Activated CD8-positive, alpha-beta T cell treated with anti-CD3 and anti-CD28 coated beads, Interleukin-2, amount 10 ng/mL, durations not matched to agents 7 days and 5 days (primary cell): ENCODE results near the gene GPR42. TPM values are rescaled to one million over a fixed set of nuclear protein-coding genes. Genes with fewer than 3 reads are reported as not detected.
"Not testable (repeated sequence)": the region's sequence is repeated elsewhere in the genome, so short reads cannot be mapped to it uniquely, and the experiment has no call there.

Source experiments
- ATAC-seq: fragments of 150-1000 bp; cut with Tn5 transposase; one replicate; pipeline ENCODE4 v1.10.0; 2021; ENCODE audit warnings: moderate library complexity
- CTCF ChIA-PET: fragments of 350-600 bp; sonication (Branson Sonifier 250); formaldehyde crosslinking; loops from one replicate; lab custom pipeline; 2021; ENCODE audit warnings: antibody characterized with exemption; lab: Charles Lee
- POLR2A ChIA-PET: fragments of 350-600 bp; sonication (Branson Sonifier 250); formaldehyde crosslinking; loops from one replicate; lab custom pipeline; 2021; ENCODE audit warnings: antibody characterized with exemption; lab: Charles Lee
- DNase-seq: peaks from one replicate; pipeline ENCODE4 v3.0.0-alpha.2; 2020
- H3K27ac Mint-ChIP-seq: one replicate; pipeline ENCODE4 v1.8.0; 2021; ENCODE audit warnings: mild to moderate bottlenecking, mixed read lengths
- H3K27me3 Mint-ChIP-seq: one replicate; pipeline ENCODE4 v1.8.0; 2021; ENCODE audit warnings: low read depth, mixed read lengths
- H3K36me3 Mint-ChIP-seq: one replicate; pipeline ENCODE4 v1.8.0; 2021; ENCODE audit warnings: low read depth, mixed read lengths
- H3K4me1 Mint-ChIP-seq: one replicate; pipeline ENCODE4 v1.8.0; 2021; ENCODE audit warnings: low read depth, mixed read lengths
- H3K4me3 Mint-ChIP-seq: one replicate; pipeline ENCODE4 v1.8.0; 2021; ENCODE audit warnings: mild to moderate bottlenecking, mixed read lengths
- H3K9me3 Mint-ChIP-seq: one replicate; pipeline ENCODE4 v1.8.0; 2022; ENCODE audit warnings: mixed read lengths; ENCODE audit not compliant: insufficient read depth
- total RNA-seq, 2 experiments: library from RNA; stranded (reverse); gene quantifications; one replicate each; pipeline ENCODE4 v1.2.3, GENCODE V29; 2021

Gene GPR42
- total RNA-seq, 2 experiments from 2014 or later, result not detected

GRCh38 chr19:35373492-35373891 lies 2.6 kb downstream of the GPR42 start:
- CTCF ChIA-PET, result no interaction called here

GRCh38 chr19:35374031-35374430 lies 3.2 kb downstream of the GPR42 start:
- H3K4me1 Mint-ChIP-seq, ATAC-seq, H3K4me3 Mint-ChIP-seq, H3K9me3 Mint-ChIP-seq, H3K36me3 Mint-ChIP-seq, POLR2A ChIA-PET, H3K27me3 Mint-ChIP-seq, H3K27ac Mint-ChIP-seq, DNase-seq: not testable (repeated sequence)
- CTCF ChIA-PET, result interaction anchor here (0.9 to 1.4 kb wide), 2 partner anchors 21 to 121 kb away, joined by 4 to 6 read pairs; no protein-coding TSS in a partner anchor

More at GRCh38 chr19:35373492-35373891, 2.6 kb downstream of the GPR42 start:
- no peak overlapping the region for H3K27ac Mint-ChIP-seq
- H3K4me3 Mint-ChIP-seq, result no peak overlapping the region
- ATAC-seq (no peak), DNase-seq (no peak)
- no peaks in the 10 kb centered on the region for H3K9me3 Mint-ChIP-seq
- H3K4me1 Mint-ChIP-seq, result no peaks in the 10 kb centered on the region
- H3K36me3 Mint-ChIP-seq, result no peaks in the 10 kb centered on the region
- peaks cover 12% of the 10 kb centered on the region for H3K27me3 Mint-ChIP-seq
- POLR2A ChIA-PET, result interaction anchor here (0.6 kb wide), 1 partner anchor 105 kb away, joined by 3 read pairs; no protein-coding TSS in a partner anchor

- ChIA-PET CTCF (interaction anchor here (0.6 to 1.4 kb wide), 2 partner anchors 36 to 119 kb away, joined by 3 to 6 read pairs; no protein-coding TSS in a partner anchor), POLR2A (no interaction called here)
- no peaks in the 10 kb centered on the region for H3K36me3 Mint-ChIP-seq
- no peak overlapping the region for H3K27ac Mint-ChIP-seq
- H3K9me3 Mint-ChIP-seq, result no peaks in the 10 kb centered on the region
- H3K4me1 Mint-ChIP-seq, result no peaks in the 10 kb centered on the region
- ATAC-seq, result no peak
- DNase-seq, result no peak
- peaks cover 5% of the 10 kb centered on the region for H3K27me3 Mint-ChIP-seq
- H3K4me3 Mint-ChIP-seq, result no peak overlapping the region
These were observed 4.8 kb downstream of the GPR42 start for GRCh38 chr19:35375505-35376307.

GRCh38 chr19:35377656-35378055 lies 6.8 kb downstream of the GPR42 start:
- ChIA-PET CTCF (interaction anchor here (1.3 kb wide), 1 partner anchor 117 kb away, joined by 5 read pairs; no protein-coding TSS in a partner anchor), POLR2A (no interaction called here)
- Mint-ChIP-seq H3K27me3 (peaks cover 11% of the 10 kb centered on the region), H3K4me1 (no peaks in the 10 kb centered on the region), H3K27ac (no peak overlapping the region), H3K9me3 (no peaks in the 10 kb centered on the region), H3K36me3 (no peaks in the 10 kb centered on the region), H3K4me3 (no peak overlapping the region)
- DNase-seq, result no peak
- ATAC-seq, result no peak

- no peaks in the 10 kb centered on the region for H3K9me3 Mint-ChIP-seq
- H3K27ac Mint-ChIP-seq, result no peak overlapping the region
- CTCF ChIA-PET, result interaction anchor here (0.7 to 1.3 kb wide), 4 partner anchors 25 to 117 kb away, joined by 3 to 6 read pairs (median 4); no protein-coding TSS in a partner anchor
- H3K36me3 Mint-ChIP-seq, result peaks cover 2% of the 10 kb centered on the region
- ATAC-seq (no peak), DNase-seq (no peak)
- POLR2A ChIA-PET, result no interaction called here
- no peak overlapping the region for H3K4me3 Mint-ChIP-seq
- no peaks in the 10 kb centered on the region for H3K4me1 Mint-ChIP-seq
- H3K27me3 Mint-ChIP-seq, result peaks cover 12% of the 10 kb centered on the region
These were observed 7.5 kb downstream of the GPR42 start for GRCh38 chr19:35378356-35378755.

- H3K4me3 Mint-ChIP-seq, POLR2A ChIA-PET, DNase-seq, ATAC-seq, H3K27ac Mint-ChIP-seq, H3K36me3 Mint-ChIP-seq, H3K9me3 Mint-ChIP-seq, CTCF ChIA-PET, H3K4me1 Mint-ChIP-seq: not testable (repeated sequence)
- H3K27me3 Mint-ChIP-seq, result peaks cover 16% of the 10 kb centered on the region
These were observed 8.7 kb downstream of the GPR42 start for GRCh38 chr19:35379545-35379944.

- ChIA-PET CTCF (no interaction called here), POLR2A (no interaction called here)
- DNase-seq, result no peak
- no peaks in the 10 kb centered on the region for H3K9me3 Mint-ChIP-seq
- H3K4me1 Mint-ChIP-seq, result no peaks in the 10 kb centered on the region
- peaks cover 4% of the 10 kb centered on the region for H3K36me3 Mint-ChIP-seq
- no peak overlapping the region for H3K4me3 Mint-ChIP-seq
- ATAC-seq, result no peak
- no peak overlapping the region for H3K27ac Mint-ChIP-seq
- peaks cover 19% of the 10 kb centered on the region for H3K27me3 Mint-ChIP-seq
These were observed 9.1 kb downstream of the GPR42 start for GRCh38 chr19:35379992-35380391.

GRCh38 chr19:35380450-35381124 lies 9.7 kb downstream of the GPR42 start:
- Mint-ChIP-seq H3K27me3 (peaks cover 19% of the 10 kb centered on the region), H3K4me3 (no peak overlapping the region), H3K9me3 (no peaks in the 10 kb centered on the region), H3K36me3 (peaks cover 4% of the 10 kb centered on the region), H3K4me1 (no peaks in the 10 kb centered on the region), H3K27ac (no peak overlapping the region)
- POLR2A ChIA-PET, result no interaction called here
- CTCF ChIA-PET, result no interaction called here
- ATAC-seq (no peak), DNase-seq (no peak)

GRCh38 chr19:35381318-35381717 lies 10.4 kb downstream of the GPR42 start:
- no peaks in the 10 kb centered on the region for H3K4me1 Mint-ChIP-seq
- H3K27ac Mint-ChIP-seq, result no peak overlapping the region
- no peak overlapping the region for H3K4me3 Mint-ChIP-seq
- ATAC-seq (no peak), DNase-seq (no peak)
- POLR2A ChIA-PET, result no interaction called here
- CTCF ChIA-PET, result no interaction called here
- H3K36me3 Mint-ChIP-seq, result peaks cover 5% of the 10 kb centered on the region
- peaks cover 19% of the 10 kb centered on the region for H3K27me3 Mint-ChIP-seq
- H3K9me3 Mint-ChIP-seq, result peaks cover under 1% of the 10 kb centered on the region

- Mint-ChIP-seq H3K27me3 (peaks cover 19% of the 10 kb centered on the region), H3K4me3 (no peak overlapping the region), H3K36me3 (peaks cover 7% of the 10 kb centered on the region), H3K9me3 (peaks cover 5% of the 10 kb centered on the region), H3K4me1 (no peaks in the 10 kb centered on the region), H3K27ac (no peak overlapping the region)
- CTCF ChIA-PET, result interaction anchor here (1.0 kb wide), 1 partner anchor 50 kb away, joined by 3 read pairs; no protein-coding TSS in a partner anchor
- DNase-seq (no peak), ATAC-seq (no peak)
- POLR2A ChIA-PET, result no interaction called here
These were observed 11.1 kb downstream of the GPR42 start for GRCh38 chr19:35381926-35382325.

GRCh38 chr19:35383536-35383935 lies 12.7 kb downstream of the GPR42 start:
- ChIA-PET POLR2A (no interaction called here), CTCF (interaction anchor here (1.6 kb wide), 1 partner anchor 112 kb away, joined by 5 read pairs; no protein-coding TSS in a partner anchor)
- no peak for DNase-seq

More at GRCh38 chr19:35383536-35383935, 12.7 kb downstream of the GPR42 start:
- H3K4me1 Mint-ChIP-seq, result no peaks in the 10 kb centered on the region
- H3K4me3 Mint-ChIP-seq, result no peak overlapping the region
- peaks cover 7% of the 10 kb centered on the region for H3K9me3 Mint-ChIP-seq
- peaks cover 16% of the 10 kb centered on the region for H3K27me3 Mint-ChIP-seq
- no peak overlapping the region for H3K27ac Mint-ChIP-seq
- H3K36me3 Mint-ChIP-seq, result peaks cover 7% of the 10 kb centered on the region
- no peak for ATAC-seq
